ENCODE measurements around the gene NUDT2. TPM values are rescaled to one million over a fixed set of nuclear protein-coding genes. Genes with fewer than 3 reads are reported as not detected.

Gene NUDT2
- total RNA-seq, 2 donors from 2014 or later: 11.2 to 15.0 TPM

GRCh38 chr9:34376596-34377403, 47.4 kb downstream of the NUDT2 start, which contains the start of gene MYORG:
Gene MYORG, minus strand, starts transcription at chr9:34376898. Its CDS starts 3,955 bp downstream, at chr9:34372943.
- no peaks in the 10 kb centered on the region for H3K9me3 ChIP-seq (ENCODE audit: control insufficient read depth, low read length, poor library complexity, severe bottlenecking)
- Mint-ChIP-seq H3K27me3 (no peaks in the 10 kb centered on the region), H3K27ac (peak within 1 kb of the TSS; percentile 73), H3K36me3 (ENCODE audit: low read depth) (no peaks in the 10 kb centered on the region), H3K4me3 (peak within 1 kb of the TSS; percentile 93), H3K4me1 (peaks cover 47% of the 10 kb centered on the region)
- ATAC-seq: peak; percentile 84
- peak; percentile 91 to 97 (median 93) for DNase-seq

GRCh38 chr9:34377404-34377746, 48.0 kb downstream of the NUDT2 start:
- Mint-ChIP-seq H3K4me3 (peak overlapping the region; percentile 93), H3K36me3 (ENCODE audit: low read depth) (no peaks in the 10 kb centered on the region), H3K27ac (no peak overlapping the region), H3K4me1 (peaks cover 49% of the 10 kb centered on the region), H3K27me3 (no peaks in the 10 kb centered on the region)
- H3K9me3 ChIP-seq (ENCODE audit: control insufficient read depth, low read length, poor library complexity, severe bottlenecking): no peaks in the 10 kb centered on the region
- ATAC-seq (no peak), DNase-seq (no peak)

- ATAC-seq (no peak), DNase-seq (no peak)
- H3K27ac Mint-ChIP-seq: no peak overlapping the region
- H3K9me3 ChIP-seq (ENCODE audit: control insufficient read depth, low read length, poor library complexity, severe bottlenecking): no peaks in the 10 kb centered on the region
- H3K4me3 Mint-ChIP-seq: peak overlapping the region; percentile 86
- H3K36me3 Mint-ChIP-seq (ENCODE audit: low read depth): no peaks in the 10 kb centered on the region
- peaks cover 49% of the 10 kb centered on the region for H3K4me1 Mint-ChIP-seq
- no peaks in the 10 kb centered on the region for H3K27me3 Mint-ChIP-seq
Measured at GRCh38 chr9:34378376-34379060, 49.1 kb downstream of the NUDT2 start.

- H3K9me3 ChIP-seq (ENCODE audit: control insufficient read depth, low read length, poor library complexity, severe bottlenecking): no peaks in the 10 kb centered on the region
Measured at GRCh38 chr9:34379334-34380033, 50.1 kb downstream of the NUDT2 start.

GRCh38 chr9:34380034-34380510, 50.7 kb downstream of the NUDT2 start:
- no peaks in the 10 kb centered on the region for H3K9me3 ChIP-seq (ENCODE audit: control insufficient read depth, low read length, poor library complexity, severe bottlenecking)
- Mint-ChIP-seq H3K4me3 (peak overlapping the region; percentile 86), H3K27me3 (no peaks in the 10 kb centered on the region), H3K27ac (peak overlapping the region; percentile 68), H3K4me1 (peaks cover 50% of the 10 kb centered on the region), H3K36me3 (ENCODE audit: low read depth) (no peaks in the 10 kb centered on the region)
- ATAC-seq (no peak), DNase-seq (no peak)

More at GRCh38 chr9:34379334-34380033, 50.1 kb downstream of the NUDT2 start:
- Mint-ChIP-seq H3K36me3 (ENCODE audit: low read depth) (no peaks in the 10 kb centered on the region), H3K4me1 (peaks cover 47% of the 10 kb centered on the region), H3K27me3 (no peaks in the 10 kb centered on the region), H3K27ac (peak overlapping the region; percentile 68), H3K4me3 (peak overlapping the region; percentile 86)
- ATAC-seq (peak; percentile 43), DNase-seq (peak; percentile 71 to 85 (median 81))

GRCh38 chr9:34380511-34381315, 51.3 kb downstream of the NUDT2 start:
- Mint-ChIP-seq H3K27me3 (no peaks in the 10 kb centered on the region), H3K27ac (peak overlapping the region; percentile 68), H3K4me1 (peaks cover 47% of the 10 kb centered on the region), H3K4me3 (peak overlapping the region; percentile 86), H3K36me3 (ENCODE audit: low read depth) (no peaks in the 10 kb centered on the region)
- ATAC-seq (peak; percentile 50), DNase-seq (peak; percentile 55 to 79 (median 77))
- no peaks in the 10 kb centered on the region for H3K9me3 ChIP-seq (ENCODE audit: control insufficient read depth, low read length, poor library complexity, severe bottlenecking)

GRCh38 chr9:34381323-34381722, 52.0 kb downstream of the NUDT2 start:
- no peaks in the 10 kb centered on the region for H3K36me3 Mint-ChIP-seq (ENCODE audit: low read depth)
- no peaks in the 10 kb centered on the region for H3K27me3 Mint-ChIP-seq
- peak overlapping the region; percentile 86 for H3K4me3 Mint-ChIP-seq
- no peak for DNase-seq
- no peak for ATAC-seq
- H3K4me1 Mint-ChIP-seq: peaks cover 41% of the 10 kb centered on the region
- H3K27ac Mint-ChIP-seq: peak overlapping the region; percentile 68
- no peaks in the 10 kb centered on the region for H3K9me3 ChIP-seq (ENCODE audit: control insufficient read depth, low read length, poor library complexity, severe bottlenecking)

GRCh38 chr9:34382054-34382453, 52.7 kb downstream of the NUDT2 start:
- H3K9me3 ChIP-seq (ENCODE audit: control insufficient read depth, low read length, poor library complexity, severe bottlenecking): no peaks in the 10 kb centered on the region
- Mint-ChIP-seq H3K36me3 (ENCODE audit: low read depth) (no peaks in the 10 kb centered on the region), H3K4me1 (peaks cover 39% of the 10 kb centered on the region), H3K27me3 (no peaks in the 10 kb centered on the region), H3K4me3 (peak overlapping the region; percentile 86), H3K27ac (no peak overlapping the region)
- ATAC-seq (no peak), DNase-seq (no peak)

- ATAC-seq (no peak), DNase-seq (no peak)
- H3K4me3 Mint-ChIP-seq: no peak overlapping the region
Measured at GRCh38 chr9:34382879-34383278, 53.5 kb downstream of the NUDT2 start.

GRCh38 chr9:34383904-34384303, 54.5 kb downstream of the NUDT2 start:
- Mint-ChIP-seq H3K4me3 (no peak overlapping the region), H3K4me1 (peaks cover 33% of the 10 kb centered on the region), H3K36me3 (ENCODE audit: low read depth) (no peaks in the 10 kb centered on the region), H3K27me3 (no peaks in the 10 kb centered on the region), H3K27ac (no peak overlapping the region)
- ATAC-seq: no peak
- no peak for DNase-seq
- no peaks in the 10 kb centered on the region for H3K9me3 ChIP-seq (ENCODE audit: control insufficient read depth, low read length, poor library complexity, severe bottlenecking)

More at GRCh38 chr9:34382879-34383278, 53.5 kb downstream of the NUDT2 start:
- H3K9me3 ChIP-seq (ENCODE audit: control insufficient read depth, low read length, poor library complexity, severe bottlenecking): no peaks in the 10 kb centered on the region
- peaks cover 38% of the 10 kb centered on the region for H3K4me1 Mint-ChIP-seq
- H3K27ac Mint-ChIP-seq: no peak overlapping the region
- H3K36me3 Mint-ChIP-seq (ENCODE audit: low read depth): no peaks in the 10 kb centered on the region
- no peaks in the 10 kb centered on the region for H3K27me3 Mint-ChIP-seq

GRCh38 chr9:34384368-34385165, 55.2 kb downstream of the NUDT2 start:
- ATAC-seq (no peak), DNase-seq (no peak)
- H3K4me3 Mint-ChIP-seq: no peak overlapping the region
- no peak overlapping the region for H3K27ac Mint-ChIP-seq
- H3K4me1 Mint-ChIP-seq: peaks cover 28% of the 10 kb centered on the region
- no peaks in the 10 kb centered on the region for H3K27me3 Mint-ChIP-seq
- H3K9me3 ChIP-seq (ENCODE audit: control insufficient read depth, low read length, poor library complexity, severe bottlenecking): no peaks in the 10 kb centered on the region
- no peaks in the 10 kb centered on the region for H3K36me3 Mint-ChIP-seq (ENCODE audit: low read depth)
